Measurements from ENCODE around the gene DHRS2. TPM values are rescaled to one million over a fixed set of nuclear protein-coding genes. Genes with fewer than 3 reads are reported as not detected.
"Not testable (repeated sequence)": the region's sequence is repeated elsewhere in the genome, so short reads cannot be mapped to it uniquely, and the experiment has no call there.

Gene DHRS2
- total RNA-seq, 2 experiments from 2014 or later = not detected

DNA sequence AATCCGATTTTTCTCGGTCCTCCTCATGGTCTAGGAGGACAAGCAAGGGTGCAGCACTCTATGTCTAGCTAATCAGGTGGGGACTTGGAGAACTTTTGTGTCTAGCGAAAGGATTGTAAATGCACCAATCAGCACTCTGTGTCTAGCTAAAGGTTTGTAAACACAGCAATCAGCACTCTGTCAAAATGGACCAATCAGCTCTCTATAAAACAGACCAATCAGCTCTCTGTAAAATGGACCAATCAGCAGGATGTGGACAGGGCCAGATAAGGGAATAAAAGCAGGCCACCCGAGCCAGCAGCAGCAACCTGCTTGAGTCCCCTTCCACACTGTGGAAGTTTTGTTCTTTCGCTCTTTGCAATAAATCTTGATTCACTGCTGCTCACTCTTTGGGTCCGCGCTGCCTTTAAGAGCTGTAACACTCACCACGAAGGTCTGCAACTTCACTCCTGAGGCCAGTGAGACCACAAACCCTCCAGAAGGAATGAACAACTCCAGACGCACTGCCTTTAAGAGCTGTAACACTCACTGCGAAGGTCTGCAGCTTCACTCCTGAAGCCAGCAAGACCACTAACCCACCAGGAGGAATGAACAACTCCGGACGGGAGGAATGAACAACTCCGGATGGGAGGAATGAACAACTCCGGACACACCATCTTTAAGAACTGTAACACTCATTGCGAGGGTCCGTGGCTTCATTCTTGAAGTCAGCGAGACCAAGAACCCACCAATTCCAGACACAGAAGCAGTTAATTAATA lies 1.7 kb downstream of the DHRS2 start:
- H3K9me3 ChIP-seq (ENCODE audit: low read length); H3K4me2 ChIP-seq (ENCODE audit: low read length); H3K27ac ChIP-seq (ENCODE audit: low read depth, low read length, poor library complexity, severe bottlenecking); H3K9me2 ChIP-seq (ENCODE audit: insufficient read depth, low read length); H3K4me3 ChIP-seq (ENCODE audit: low read depth, low read length, poor library complexity, severe bottlenecking); CTCF ChIA-PET (ENCODE audit: unreplicated experiment); POLR2A ChIA-PET; H3K36me3 ChIP-seq (ENCODE audit: insufficient read depth, low read length); H3K79me2 ChIP-seq (ENCODE audit: insufficient read depth, low read depth, low read length); H3K4me1 ChIP-seq (ENCODE audit: insufficient read depth, low read length, poor library complexity, severe bottlenecking); H2AFZ ChIP-seq (ENCODE audit: low read length); DNase-seq (ENCODE audit: low spot score); BruUV-seq (replicated peaks); H4K20me1 ChIP-seq (ENCODE audit: insufficient read depth, low read length): not testable (repeated sequence)
- intact Hi-C loops (cut with micrococcal nuclease; ENCODE audit: unreplicated experiment) = loop anchor here (10.0 kb wide), 1 partner anchor 287 kb away; no protein-coding TSS in a partner anchor

DNA sequence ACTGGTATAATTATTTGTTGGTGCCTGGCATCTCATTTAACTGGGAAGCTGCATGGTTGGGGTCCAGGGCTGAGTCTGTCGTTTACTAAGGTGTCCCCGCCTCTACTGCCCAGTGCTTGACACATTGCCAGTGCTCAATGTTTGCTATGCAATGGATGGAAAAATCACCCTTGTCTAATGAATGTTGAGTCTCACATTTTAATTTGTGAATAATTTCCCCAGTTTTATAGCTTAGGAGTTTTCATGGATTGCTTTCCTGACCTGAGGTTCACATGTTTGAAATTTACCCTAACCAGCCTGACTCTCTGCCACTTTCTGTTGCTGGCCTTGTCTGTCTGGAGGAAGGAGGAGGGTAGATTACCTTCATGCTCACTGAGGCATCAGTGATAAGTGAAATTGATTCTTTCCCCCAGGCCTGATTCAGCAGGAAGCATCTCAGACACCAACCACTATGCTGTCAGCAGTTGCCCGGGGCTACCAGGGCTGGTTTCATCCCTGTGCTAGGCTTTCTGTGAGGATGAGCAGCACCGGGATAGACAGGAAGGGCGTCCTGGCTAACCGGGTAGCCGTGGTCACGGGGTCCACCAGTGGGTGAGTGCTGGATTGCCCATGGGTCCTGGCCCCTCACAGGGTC lies 2.4 kb downstream of the DHRS2 start:
- intact Hi-C loops (cut with micrococcal nuclease; ENCODE audit: unreplicated experiment) = loop anchor here (10.0 kb wide), 1 partner anchor 286 kb away; no protein-coding TSS in a partner anchor
- no peaks in the 10 kb centered on the region for H3K79me2 ChIP-seq (ENCODE audit: insufficient read depth, low read depth, low read length)
- BruUV-seq (replicated peaks) = no TSS peak

DNA sequence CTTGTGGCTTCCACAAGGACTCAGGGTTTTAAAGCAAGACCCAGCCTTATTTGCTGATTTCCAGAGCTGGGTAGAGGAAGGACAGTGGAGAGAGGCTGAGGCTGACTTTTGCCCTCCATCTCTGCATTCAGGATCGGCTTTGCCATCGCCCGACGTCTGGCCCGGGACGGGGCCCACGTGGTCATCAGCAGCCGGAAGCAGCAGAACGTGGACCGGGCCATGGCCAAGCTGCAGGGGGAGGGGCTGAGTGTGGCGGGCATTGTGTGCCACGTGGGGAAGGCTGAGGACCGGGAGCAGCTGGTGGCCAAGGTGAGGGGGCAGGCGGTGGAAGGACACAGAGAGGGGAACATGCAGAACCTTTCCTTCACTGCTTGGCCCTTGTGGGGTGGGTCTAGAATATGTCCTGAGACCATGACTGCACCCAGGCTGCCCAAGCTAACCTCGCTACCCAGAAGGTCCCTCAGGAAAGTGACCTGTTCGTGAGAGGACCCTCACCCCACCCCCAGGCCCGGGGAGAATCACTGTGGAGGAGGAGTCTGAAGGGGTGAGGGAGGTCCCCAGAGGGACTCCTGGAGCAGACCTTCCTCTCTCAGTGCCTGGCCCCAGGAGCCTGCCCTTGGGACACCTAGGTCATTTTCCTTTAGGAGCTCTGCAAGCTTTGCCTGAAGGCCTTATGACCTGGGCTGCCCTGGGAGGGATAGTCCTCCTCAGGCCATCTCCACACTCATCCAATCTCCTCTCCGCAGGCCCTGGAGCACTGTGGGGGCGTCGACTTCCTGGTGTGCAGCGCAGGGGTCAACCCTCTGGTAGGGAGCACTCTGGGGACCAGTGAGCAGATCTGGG lies 3.1 kb downstream of the DHRS2 start:
- Histone ChIP-seq H3K27ac (ENCODE audit: low read depth, low read length, poor library complexity, severe bottlenecking) (no peak overlapping the region), H3K4me2 (ENCODE audit: low read length) (no peak overlapping the region), H3K9me3 (ENCODE audit: low read length) (no peaks in the 10 kb centered on the region), H3K4me3 (ENCODE audit: low read depth, low read length, poor library complexity, severe bottlenecking) (no peak overlapping the region), H3K36me3 (ENCODE audit: insufficient read depth, low read length) (no peaks in the 10 kb centered on the region), H3K9me2 (ENCODE audit: insufficient read depth, low read length) (no peaks in the 10 kb centered on the region), H3K79me2 (ENCODE audit: insufficient read depth, low read depth, low read length) (no peaks in the 10 kb centered on the region), H3K4me1 (ENCODE audit: insufficient read depth, low read length, poor library complexity, severe bottlenecking) (no peaks in the 10 kb centered on the region), H2AFZ (ENCODE audit: low read length) (no peak overlapping the region), H4K20me1 (ENCODE audit: insufficient read depth, low read length) (no peaks in the 10 kb centered on the region)
- no TSS peak for BruUV-seq (replicated peaks)
- CTCF ChIA-PET (ENCODE audit: unreplicated experiment) = no interaction called here
- TF ChIP-seq, protein P1, sequence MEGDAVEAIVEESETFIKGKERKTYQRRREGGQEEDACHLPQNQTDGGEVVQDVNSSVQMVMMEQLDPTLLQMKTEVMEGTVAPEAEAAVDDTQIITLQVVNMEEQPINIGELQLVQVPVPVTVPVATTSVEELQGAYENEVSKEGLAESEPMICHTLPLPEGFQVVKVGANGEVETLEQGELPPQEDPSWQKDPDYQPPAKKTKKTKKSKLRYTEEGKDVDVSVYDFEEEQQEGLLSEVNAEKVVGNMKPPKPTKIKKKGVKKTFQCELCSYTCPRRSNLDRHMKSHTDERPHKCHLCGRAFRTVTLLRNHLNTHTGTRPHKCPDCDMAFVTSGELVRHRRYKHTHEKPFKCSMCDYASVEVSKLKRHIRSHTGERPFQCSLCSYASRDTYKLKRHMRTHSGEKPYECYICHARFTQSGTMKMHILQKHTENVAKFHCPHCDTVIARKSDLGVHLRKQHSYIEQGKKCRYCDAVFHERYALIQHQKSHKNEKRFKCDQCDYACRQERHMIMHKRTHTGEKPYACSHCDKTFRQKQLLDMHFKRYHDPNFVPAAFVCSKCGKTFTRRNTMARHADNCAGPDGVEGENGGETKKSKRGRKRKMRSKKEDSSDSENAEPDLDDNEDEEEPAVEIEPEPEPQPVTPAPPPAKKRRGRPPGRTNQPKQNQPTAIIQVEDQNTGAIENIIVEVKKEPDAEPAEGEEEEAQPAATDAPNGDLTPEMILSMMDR (conservative IDR thresholded peaks at IDR 0.05; ENCODE audit: low read length) = no peak
- DNase-seq (ENCODE audit: low spot score) = no peak
- POLR2A ChIA-PET = no interaction called here
- intact Hi-C loops (cut with micrococcal nuclease; ENCODE audit: unreplicated experiment) = loop anchor here (10.0 kb wide), 1 partner anchor 286 kb away; no protein-coding TSS in a partner anchor

More for the DNA sequence above, 2.4 kb downstream of the DHRS2 start:
- Histone ChIP-seq H2AFZ (ENCODE audit: low read length) (no peak overlapping the region), H3K36me3 (ENCODE audit: insufficient read depth, low read length) (no peaks in the 10 kb centered on the region), H4K20me1 (ENCODE audit: insufficient read depth, low read length) (no peaks in the 10 kb centered on the region), H3K27ac (ENCODE audit: low read depth, low read length, poor library complexity, severe bottlenecking) (no peak overlapping the region), H3K9me2 (ENCODE audit: insufficient read depth, low read length) (no peaks in the 10 kb centered on the region), H3K9me3 (ENCODE audit: low read length) (no peaks in the 10 kb centered on the region), H3K4me3 (ENCODE audit: low read depth, low read length, poor library complexity, severe bottlenecking) (no peak overlapping the region), H3K4me2 (ENCODE audit: low read length) (no peak overlapping the region), H3K4me1 (ENCODE audit: insufficient read depth, low read length, poor library complexity, severe bottlenecking) (no peaks in the 10 kb centered on the region)
- DNase-seq (ENCODE audit: low spot score) = no peak
- POLR2A ChIA-PET = no interaction called here
- CTCF ChIA-PET (ENCODE audit: unreplicated experiment) = no interaction called here
- TF ChIP-seq, protein P1 (conservative IDR thresholded peaks at IDR 0.05; ENCODE audit: low read length) = no peak
- no peak for TF ChIP-seq EZH2phosphoT487 (IDR thresholded peaks at IDR 0.05; ENCODE audit: borderline replicate concordance, low read depth, low read length)

All from OCI-LY7 (cell line).